GM19468 (cell line): ENCODE data around the gene WTIP.

Experiments used
- ATAC-seq: cut with Tn5 transposase; IDR thresholded peaks from one replicate; pipeline ENCODE4 v1.9.1; 2021; ENCODE audit warnings: mild to moderate bottlenecking, moderate library complexity, moderate number of reproducible peaks; ENCODE audit not compliant: unreplicated experiment; ENCODE audit errors: extremely low read depth

WTIP gene

DNA sequence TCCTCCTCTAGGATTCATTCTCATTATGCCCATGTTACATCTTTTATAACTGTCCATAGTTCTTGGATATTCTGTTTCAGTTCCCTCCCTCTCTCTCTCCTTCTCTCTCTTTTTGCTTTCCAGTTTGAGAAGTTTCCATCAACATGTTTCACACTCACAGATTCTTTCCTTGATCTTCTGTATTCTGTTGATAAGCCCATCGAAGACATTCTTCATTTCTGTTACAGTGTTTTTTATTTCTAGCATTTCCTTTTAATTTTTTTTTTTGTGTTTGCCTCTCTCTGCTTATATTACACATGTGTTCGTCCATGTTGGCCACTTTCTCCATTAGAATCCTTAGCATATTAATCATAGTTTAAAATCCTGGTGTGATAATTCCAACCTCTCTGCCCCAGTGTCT, 68.3 kb downstream of the WTIP start:
- ATAC-seq: no peak

DNA sequence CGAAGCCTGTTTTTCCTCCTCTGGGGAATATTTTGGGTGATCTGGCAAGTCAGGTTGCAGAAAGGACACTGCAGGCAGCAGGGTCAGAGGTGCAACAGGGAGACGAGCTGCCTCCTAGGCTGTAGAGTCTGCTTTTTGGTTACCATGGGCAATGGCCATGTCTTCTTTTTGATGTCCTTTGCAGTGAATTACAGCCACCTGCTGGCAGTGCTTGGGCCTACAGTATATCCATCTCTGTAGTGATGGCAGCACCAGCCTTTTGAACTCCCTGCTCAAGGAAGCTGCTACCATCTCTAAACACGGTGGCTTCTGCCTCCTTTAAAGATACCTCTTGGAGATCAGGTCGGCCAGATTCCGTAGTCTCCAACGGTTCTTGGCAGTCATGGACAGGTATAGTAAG, 73.9 kb downstream of the WTIP start:
- ATAC-seq: no peak

DNA sequence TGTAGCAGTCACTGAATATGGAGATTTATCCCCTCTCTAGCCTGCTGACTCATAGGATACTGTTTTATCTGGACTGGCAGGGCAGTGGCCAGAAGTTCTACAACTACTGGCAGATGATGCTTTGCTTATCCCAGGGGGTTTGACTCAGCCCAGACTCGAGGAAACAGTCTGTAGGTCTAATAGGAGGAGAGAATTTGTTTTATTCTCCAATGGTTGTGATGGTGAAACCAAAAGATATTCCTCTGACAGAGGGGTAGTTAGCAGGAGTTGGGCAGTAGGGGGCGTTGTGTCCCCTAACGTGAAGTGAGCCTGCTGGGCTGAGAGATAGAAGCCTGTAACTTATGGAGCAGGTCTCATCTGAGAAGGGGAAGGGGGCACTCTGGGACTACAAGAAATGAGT, 74.9 kb downstream of the WTIP start:
- ATAC-seq: no peak

DNA sequence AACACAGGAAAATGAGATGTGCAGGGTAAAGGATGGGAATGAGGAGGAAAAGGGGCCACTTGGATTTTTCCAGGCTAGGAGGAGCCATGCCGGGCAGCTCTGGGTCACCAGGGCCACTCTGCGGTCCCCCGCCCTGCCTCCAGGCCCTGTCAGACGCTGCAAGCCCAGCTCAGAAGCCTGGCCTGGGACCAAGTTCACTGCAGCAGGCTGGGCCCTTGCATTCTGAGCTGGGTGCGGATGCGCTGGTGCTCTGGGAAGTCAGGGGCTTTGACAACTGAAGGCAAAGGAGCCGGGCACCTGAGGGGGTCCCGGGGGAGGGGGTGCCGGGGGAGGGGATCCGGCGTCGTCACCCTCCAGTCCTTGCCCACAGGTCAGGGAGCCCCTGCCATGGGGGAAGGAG, 77.5 kb downstream of the WTIP start:
- ATAC-seq: no peak

DNA sequence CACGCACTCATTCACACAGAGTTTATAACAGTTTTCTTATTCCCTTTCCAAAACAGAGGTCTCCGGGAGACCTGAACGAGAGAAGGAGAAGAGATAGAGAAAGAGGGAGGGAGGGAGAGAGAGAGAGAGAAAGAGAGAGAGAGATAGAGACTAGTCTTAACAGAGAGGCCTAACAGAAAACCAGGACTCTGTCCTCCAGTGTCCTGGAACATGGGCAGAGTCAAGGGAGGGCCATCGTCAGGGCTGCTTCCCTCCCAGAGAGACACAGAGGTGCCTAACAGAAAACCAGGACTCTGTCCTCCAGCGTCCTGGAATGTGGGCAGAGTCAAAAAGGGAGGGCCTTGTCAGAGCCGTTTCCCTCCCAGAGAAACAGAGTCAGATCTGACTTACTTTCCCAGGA, 78.7 kb downstream of the WTIP start:
- ATAC-seq: no peak
